VCaP (cell line): Measurements from ENCODE around the gene HLA-DQA2.
A peak's percentile ranks its signal among the peaks of the same experiment; 100 is the strongest.
"Not testable (repeated sequence)": the region's sequence is repeated elsewhere in the genome, so short reads cannot be mapped to it uniquely, and the experiment has no call there.

Experiments
- H3K27ac ChIP-seq: fragments of 450-650 bp; 2 replicates; pipeline ENCODE4 v1.5.1; 2017
- CTCF ChIP-seq: fragments of 450-650 bp; conservative IDR thresholded peaks from 2 replicates; pipeline ENCODE4 v1.5.1; 2017; ENCODE audit warnings: mild to moderate bottlenecking, moderate library complexity

The HLA-DQA2 gene

GRCh38 chr6:32775071-32775470 lies 33.9 kb downstream of the HLA-DQA2 start:
- no peak overlapping the region for H3K27ac ChIP-seq
- no peak for TF ChIP-seq CTCF

GRCh38 chr6:32779036-32779435 lies 37.8 kb downstream of the HLA-DQA2 start:
- no peak overlapping the region for H3K27ac ChIP-seq
- TF ChIP-seq CTCF, result no peak

- H3K27ac ChIP-seq, result not testable (repeated sequence)
These were observed 41.7 kb downstream of the HLA-DQA2 start for GRCh38 chr6:32782923-32783322.

GRCh38 chr6:32785781-32786533 lies 44.8 kb downstream of the HLA-DQA2 start:
- TF ChIP-seq CTCF, result peak; percentile 73

GRCh38 chr6:32790306-32790705 lies 49.1 kb downstream of the HLA-DQA2 start:
- H3K27ac ChIP-seq, result no peak overlapping the region
- TF ChIP-seq CTCF, result no peak

More at GRCh38 chr6:32785781-32786533, 44.8 kb downstream of the HLA-DQA2 start:
- H3K27ac ChIP-seq, result peak overlapping the region; percentile 24; the same call in 1 of the 2 replicates

GRCh38 chr6:32792901-32793435 lies 51.8 kb downstream of the HLA-DQA2 start:
- H3K27ac ChIP-seq, result no peak overlapping the region
- no peak for TF ChIP-seq CTCF

- TF ChIP-seq CTCF, result no peak
- no peak overlapping the region for H3K27ac ChIP-seq
These were observed 53.3 kb downstream of the HLA-DQA2 start for GRCh38 chr6:32794510-32794909.
